Small intestine (tissue), 7 donors: Measurements from ENCODE around the gene MEGF8. TPM values are rescaled to one million over a fixed set of nuclear protein-coding genes. Genes with fewer than 3 reads are reported as not detected.
"Not testable (repeated sequence)": the region's sequence is repeated elsewhere in the genome, so short reads cannot be mapped to it uniquely, and the experiment has no call there.

Experiments used
- DNase-seq, 2 donors: peaks; one replicate each; pipeline versions ENCODE4 v3.0.0 to v3.0.0-alpha.2; 2013
- FAIRE-seq: peaks from 2 replicates; lab custom pipeline; 2012; peaks lifted over from hg19 to GRCh38; lab: Jason Lieb, UNC
- H3K27ac ChIP-seq, 3 donors: one replicate each; pipeline ENCODE4 v1.5.1; 2013; ENCODE audit warnings: low read length in 2 of 3, mild to moderate bottlenecking in 2 of 3, control low read depth in 1 of 3, inconsistent platforms in 1 of 3, low read depth in 1 of 3, moderate library complexity in 1 of 3
- H3K27me3 ChIP-seq, 3 donors: one replicate each; pipeline ENCODE4 v1.6.1; 2013; ENCODE audit warnings: low read length in 3 of 3, inconsistent platforms in 1 of 3; ENCODE audit not compliant: control insufficient read depth in 3 of 3, insufficient read depth in 3 of 3
- H3K36me3 ChIP-seq, 3 donors: one replicate each; pipeline ENCODE4 v1.6.1; 2013; ENCODE audit warnings: low read length in 3 of 3, inconsistent platforms in 1 of 3, low read depth in 1 of 3, mild to moderate bottlenecking in 1 of 3, moderate library complexity in 1 of 3; ENCODE audit not compliant: control insufficient read depth in 3 of 3, insufficient read depth in 2 of 3
- H3K4me1 ChIP-seq, 3 donors: one replicate each; pipeline ENCODE4 v1.6.1; 2013; ENCODE audit warnings: low read length in 2 of 3, inconsistent platforms in 1 of 3, low read depth in 1 of 3, mild to moderate bottlenecking in 1 of 3, moderate library complexity in 1 of 3; ENCODE audit not compliant: control insufficient read depth in 3 of 3, insufficient read depth in 2 of 3
- H3K4me3 ChIP-seq, 3 donors: one replicate each; pipeline ENCODE4 v1.5.1; 2013; ENCODE audit warnings: low read length in 3 of 3, control low read depth in 1 of 3, inconsistent platforms in 1 of 3, low read depth in 1 of 3, mild to moderate bottlenecking in 1 of 3, moderate library complexity in 1 of 3
- H3K9me3 ChIP-seq, 2 donors: one replicate each; pipeline ENCODE4 v1.6.1; 2013; ENCODE audit warnings: low read depth in 1 of 2, low read length in 1 of 2; ENCODE audit not compliant: control insufficient read depth in 2 of 2, insufficient read depth in 1 of 2
- WGBS, 3 donors: extraction: QIAGEN DNeasy Blood & Tissue Kit; methylation state at CpG; one replicate each; pipeline ENCODE4 v1.1.7; 2013; 5-methylcytosine and 5-hydroxymethylcytosine counted together
- polyA plus RNA-seq, 4 donors: library from polyadenylated mRNA; stranded (reverse) in 3 of 4; unstranded in 1 of 4; fragments of 200-250 nt in 3 of 4; fragments of 120-200 nt in 1 of 4; gene quantifications; one replicate each; pipeline versions ENCODE4 v1.2.1 to v1.2.3, GENCODE V29; 2013
- donor health status: healthy with polysubstance abuse.
- donor health status: control.
- donor health status: control.
- donor health status: Bipolar disorder and iron deficiency.
- donor health status: healthy.

The MEGF8 gene
- polyA plus RNA-seq, 4 donors: 2.4 to 26.7 (median 6.9) TPM

GRCh38 chr19:42335374-42335936 is 10.0 kb downstream of the MEGF8 start:
- no peak for DNase-seq
- H3K4me1 ChIP-seq: no peaks in the 10 kb centered on the region
- H3K27ac ChIP-seq: no peak overlapping the region
- H3K36me3 ChIP-seq: peaks cover 0 to 45% (median 7%) of the 10 kb centered on the region in 3 donors
- WGBS, 3 donors: 85 to 92% (median 91%) methylated on average over 6 to 7 of the region's 7 CpGs
- H3K4me3 ChIP-seq: no peak overlapping the region
- H3K27me3 ChIP-seq: no peaks in the 10 kb centered on the region
- no peak for FAIRE-seq
- H3K9me3 ChIP-seq: no peaks in the 10 kb centered on the region

DNA sequence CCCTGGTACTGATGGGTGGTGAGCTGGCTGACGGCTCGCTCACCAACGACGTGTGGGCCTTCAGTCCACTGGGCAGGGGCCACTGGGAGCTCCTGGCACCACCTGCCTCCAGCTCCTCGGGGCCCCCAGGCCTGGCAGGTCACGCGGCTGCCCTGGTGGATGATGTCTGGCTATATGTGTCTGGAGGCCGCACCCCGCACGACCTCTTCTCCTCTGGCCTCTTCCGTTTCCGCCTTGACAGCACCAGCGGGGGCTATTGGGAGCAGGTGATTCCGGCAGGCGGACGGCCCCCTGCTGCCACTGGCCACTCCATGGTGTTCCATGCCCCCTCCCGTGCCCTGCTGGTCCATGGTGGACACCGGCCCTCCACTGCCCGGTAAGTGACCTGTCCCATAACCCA is 10.5 kb downstream of the MEGF8 start:
- WGBS, 3 donors: 89 to 95% (median 94%) methylated on average over 13 to 19 of the region's 19 CpGs
- Histone ChIP-seq H3K4me1 (no peaks in the 10 kb centered on the region), H3K36me3 (peaks cover 0 to 50% (median 7%) of the 10 kb centered on the region in 3 donors), H3K9me3 (no peaks in the 10 kb centered on the region), H3K27me3 (no peaks in the 10 kb centered on the region), H3K4me3 (no peak overlapping the region), H3K27ac (no peak overlapping the region)
- DNase-seq (no peak), FAIRE-seq (no peak)

GRCh38 chr19:42339126-42339860 is 13.9 kb downstream of the MEGF8 start:
- not testable (repeated sequence) for DNase-seq, H3K27me3 ChIP-seq, H3K27ac ChIP-seq, H3K9me3 ChIP-seq, H3K4me3 ChIP-seq, FAIRE-seq, H3K4me1 ChIP-seq
- peaks cover 0 to 63% (median 7%) of the 10 kb centered on the region in 3 donors for H3K36me3 ChIP-seq
- 84 to 89% (median 85%) methylated on average over 7 of the region's 7 CpGs for WGBS, 3 donors

DNA sequence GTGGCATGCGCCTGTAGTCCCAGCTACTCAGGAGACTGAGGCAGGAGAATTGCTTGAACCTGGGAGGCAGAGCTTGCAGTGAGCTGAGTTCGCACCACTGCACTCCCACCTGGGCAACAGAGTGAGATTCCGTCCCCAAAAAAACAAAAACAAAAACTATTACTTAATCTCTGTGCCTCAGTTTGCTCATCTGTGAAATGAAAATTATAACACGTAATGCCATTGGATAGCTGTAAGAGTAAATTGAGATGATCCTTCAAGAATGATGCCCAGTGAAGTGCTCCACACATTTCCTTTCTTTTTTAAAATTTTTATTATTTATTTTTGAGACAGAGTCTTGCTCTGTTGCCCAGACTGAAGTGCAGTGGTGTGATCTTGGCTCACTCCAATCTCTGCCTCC is 14.5 kb downstream of the MEGF8 start:
- 95 to 99% (median 97%) methylated on average over 4 of the region's 4 CpGs for WGBS, 3 donors
- H3K9me3 ChIP-seq, H3K4me3 ChIP-seq, DNase-seq, H3K27ac ChIP-seq, H3K4me1 ChIP-seq, FAIRE-seq, H3K27me3 ChIP-seq: not testable (repeated sequence)
- peaks cover 0 to 67% (median 7%) of the 10 kb centered on the region in 3 donors for H3K36me3 ChIP-seq

- Histone ChIP-seq H3K36me3 (peaks cover 0 to 58% (median 2%) of the 10 kb centered on the region in 3 donors), H3K27ac (no peak overlapping the region), H3K4me3 (no peak overlapping the region), H3K9me3 (no peaks in the 10 kb centered on the region), H3K27me3 (no peaks in the 10 kb centered on the region), H3K4me1 (no peaks in the 10 kb centered on the region)
- FAIRE-seq (no peak), DNase-seq (no peak)
- WGBS, 3 donors: 89 to 91% (median 90%) methylated on average over 15 to 17 of the region's 17 CpGs
These were observed 18.1 kb downstream of the MEGF8 start for GRCh38 chr19:42343344-42344110.

DNA sequence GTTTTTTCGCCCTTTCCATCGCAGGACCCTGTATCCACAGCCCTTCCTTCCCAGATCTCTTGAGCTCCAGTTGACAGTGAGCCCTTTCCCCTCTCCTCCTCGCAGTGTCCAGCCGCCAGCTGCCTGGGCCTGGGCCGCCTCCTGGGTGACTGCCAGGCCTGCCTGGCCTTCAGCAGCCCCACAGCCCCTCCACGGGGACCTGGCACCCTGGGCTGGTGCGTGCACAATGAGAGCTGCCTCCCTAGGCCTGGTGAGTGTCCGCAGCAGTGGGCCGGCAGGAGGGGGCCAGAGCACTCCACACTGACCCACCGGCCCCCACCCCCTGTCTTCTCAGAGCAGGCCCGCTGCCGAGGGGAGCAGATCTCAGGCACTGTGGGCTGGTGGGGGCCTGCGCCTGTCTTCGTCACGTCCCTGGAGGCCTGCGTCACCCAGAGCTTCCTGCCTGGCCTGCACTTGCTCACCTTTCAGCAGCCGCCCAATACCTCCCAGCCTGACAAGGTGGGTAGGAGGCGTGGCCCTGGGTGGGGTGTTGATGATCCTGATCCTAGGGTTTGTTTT is 19.0 kb downstream of the MEGF8 start:
- WGBS, 3 donors: 89 to 92% (median 91%) methylated on average over 17 to 18 of the region's 18 CpGs
- Histone ChIP-seq H3K27ac (no peak overlapping the region), H3K9me3 (no peaks in the 10 kb centered on the region), H3K4me3 (no peak overlapping the region), H3K36me3 (peaks cover 0 to 66% (median 2%) of the 10 kb centered on the region in 3 donors), H3K27me3 (no peaks in the 10 kb centered on the region), H3K4me1 (no peaks in the 10 kb centered on the region)
- no peak for DNase-seq
- no peak for FAIRE-seq

- no peaks in the 10 kb centered on the region for H3K9me3 ChIP-seq
- FAIRE-seq (no peak), DNase-seq (no peak)
- WGBS, 3 donors: 89 to 91% (median 89%) methylated on average over 6 of the region's 6 CpGs
- no peaks in the 10 kb centered on the region for H3K4me1 ChIP-seq
- H3K27ac ChIP-seq: no peak overlapping the region
- H3K4me3 ChIP-seq: no peak overlapping the region
- H3K36me3 ChIP-seq: peaks cover 0 to 73% (median 2%) of the 10 kb centered on the region in 3 donors
- no peaks in the 10 kb centered on the region for H3K27me3 ChIP-seq
These were observed 19.9 kb downstream of the MEGF8 start for GRCh38 chr19:42345191-42345812.

GRCh38 chr19:42348211-42348610 is 22.8 kb downstream of the MEGF8 start:
- Histone ChIP-seq H3K27ac (no peak overlapping the region), H3K27me3 (no peaks in the 10 kb centered on the region), H3K36me3 (peaks cover 0 to 74% (median 2%) of the 10 kb centered on the region in 3 donors), H3K4me3 (no peak overlapping the region), H3K9me3 (no peaks in the 10 kb centered on the region), H3K4me1 (no peaks in the 10 kb centered on the region)
- no peak for FAIRE-seq
- WGBS, 3 donors: 94 to 99% (median 96%) methylated on average over 14 of the region's 14 CpGs
- no peak for DNase-seq
